Measurements from ENCODE around the gene SH2D6.
"Not testable (repeated sequence)": the region's sequence is repeated elsewhere in the genome, so short reads cannot be mapped to it uniquely, and the experiment has no call there.

SH2D6 gene

DNA sequence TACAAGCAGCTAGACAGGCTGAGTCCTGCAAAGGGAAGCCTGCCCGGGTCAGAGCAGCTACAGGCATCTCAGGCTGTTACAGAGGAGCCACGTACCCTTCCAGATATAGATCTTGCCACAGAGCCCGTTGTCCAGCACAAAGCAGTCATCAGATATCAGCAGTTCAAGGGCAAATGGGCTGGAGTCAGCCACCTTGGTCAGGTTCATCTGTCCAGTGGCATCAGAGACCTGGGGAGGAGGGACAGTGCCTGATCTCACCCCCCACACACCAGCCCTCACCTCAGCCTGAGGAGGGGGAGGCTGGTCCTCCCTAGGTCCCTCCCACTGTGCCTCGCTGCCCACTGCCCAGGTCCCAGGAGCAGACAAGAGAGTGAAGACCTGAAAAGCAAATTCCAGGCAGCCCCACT, 20.6 kb upstream of the SH2D6 start:
- DNase-seq (ENCODE audit: extremely low read depth in 1 of 2, low read depth in 1 of 2): no peak

DNA sequence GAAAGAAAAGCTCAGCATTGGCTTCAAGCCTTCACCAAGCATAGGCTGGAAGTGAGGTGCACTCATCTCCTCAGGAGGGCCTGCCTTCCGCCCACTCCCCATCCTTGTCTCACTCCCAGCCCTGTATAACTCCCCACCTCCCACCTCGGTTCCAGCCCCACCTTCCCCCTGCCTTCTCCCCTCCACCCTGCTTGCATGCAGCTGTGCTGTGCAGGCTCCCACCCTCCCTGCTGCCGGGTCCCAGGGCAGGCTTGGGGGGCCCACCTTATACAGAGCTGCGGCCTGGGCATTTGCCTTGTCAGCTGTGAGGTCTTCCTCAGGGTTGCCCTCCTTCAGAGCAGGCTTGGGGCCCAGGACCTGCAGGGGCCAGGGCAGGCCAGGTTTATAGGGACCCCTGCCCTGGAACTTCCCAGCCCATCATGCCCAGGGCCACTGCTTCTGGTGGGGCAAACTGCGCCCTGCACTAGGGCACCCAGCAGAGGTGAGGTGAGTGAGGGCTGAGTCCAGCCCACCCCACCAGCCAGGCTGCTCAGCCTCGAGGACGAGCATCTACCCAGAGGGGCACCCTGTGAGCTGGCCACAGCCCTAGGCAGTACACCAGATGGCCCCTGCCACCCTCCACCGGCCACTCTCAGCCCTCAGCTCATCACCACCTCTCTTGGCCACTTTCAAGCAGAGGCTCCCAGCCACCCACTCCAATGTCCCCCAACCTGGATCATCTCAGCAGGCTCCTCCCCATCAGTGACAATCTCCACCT, 19.9 kb upstream of the SH2D6 start:
- no peak for DNase-seq (ENCODE audit: extremely low read depth in 1 of 2, low read depth in 1 of 2)

DNA sequence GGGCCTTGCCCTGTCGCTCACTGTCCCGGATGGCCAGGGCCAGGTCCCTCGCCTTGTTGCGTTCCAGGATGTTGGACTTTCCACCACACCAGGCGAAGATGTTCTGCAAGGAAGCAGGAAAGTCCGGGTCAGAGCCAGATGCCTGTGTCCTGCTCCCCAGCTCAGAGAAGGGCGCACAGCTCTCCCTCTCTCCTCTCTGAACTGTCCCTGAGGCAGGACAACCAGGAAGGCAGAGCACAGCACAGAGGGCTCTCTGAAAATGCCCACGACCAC, 19.4 kb upstream of the SH2D6 start:
- no peak for DNase-seq (ENCODE audit: extremely low read depth in 1 of 2, low read depth in 1 of 2)

DNA sequence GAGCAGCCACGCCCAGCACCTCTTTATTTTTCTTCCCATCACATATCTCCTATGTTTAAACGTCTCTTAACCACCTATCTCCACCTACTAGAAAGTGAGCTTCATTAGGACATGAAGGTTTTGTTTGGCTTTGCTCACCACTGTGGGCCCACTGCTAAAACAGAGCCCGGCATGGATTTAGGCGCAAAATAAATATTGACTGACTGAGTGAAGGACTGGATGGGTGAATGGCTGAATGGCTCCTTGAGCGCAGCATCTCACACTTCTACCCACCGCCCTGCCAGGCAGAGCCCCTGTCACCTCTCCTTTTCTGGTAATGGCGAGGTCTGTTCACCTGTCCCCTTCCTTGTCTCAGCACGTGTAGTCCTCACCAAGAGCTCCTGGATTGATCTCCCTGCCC, 18.5 kb upstream of the SH2D6 start:
- no peak for DNase-seq (ENCODE audit: extremely low read depth in 1 of 2, low read depth in 1 of 2)

DNA sequence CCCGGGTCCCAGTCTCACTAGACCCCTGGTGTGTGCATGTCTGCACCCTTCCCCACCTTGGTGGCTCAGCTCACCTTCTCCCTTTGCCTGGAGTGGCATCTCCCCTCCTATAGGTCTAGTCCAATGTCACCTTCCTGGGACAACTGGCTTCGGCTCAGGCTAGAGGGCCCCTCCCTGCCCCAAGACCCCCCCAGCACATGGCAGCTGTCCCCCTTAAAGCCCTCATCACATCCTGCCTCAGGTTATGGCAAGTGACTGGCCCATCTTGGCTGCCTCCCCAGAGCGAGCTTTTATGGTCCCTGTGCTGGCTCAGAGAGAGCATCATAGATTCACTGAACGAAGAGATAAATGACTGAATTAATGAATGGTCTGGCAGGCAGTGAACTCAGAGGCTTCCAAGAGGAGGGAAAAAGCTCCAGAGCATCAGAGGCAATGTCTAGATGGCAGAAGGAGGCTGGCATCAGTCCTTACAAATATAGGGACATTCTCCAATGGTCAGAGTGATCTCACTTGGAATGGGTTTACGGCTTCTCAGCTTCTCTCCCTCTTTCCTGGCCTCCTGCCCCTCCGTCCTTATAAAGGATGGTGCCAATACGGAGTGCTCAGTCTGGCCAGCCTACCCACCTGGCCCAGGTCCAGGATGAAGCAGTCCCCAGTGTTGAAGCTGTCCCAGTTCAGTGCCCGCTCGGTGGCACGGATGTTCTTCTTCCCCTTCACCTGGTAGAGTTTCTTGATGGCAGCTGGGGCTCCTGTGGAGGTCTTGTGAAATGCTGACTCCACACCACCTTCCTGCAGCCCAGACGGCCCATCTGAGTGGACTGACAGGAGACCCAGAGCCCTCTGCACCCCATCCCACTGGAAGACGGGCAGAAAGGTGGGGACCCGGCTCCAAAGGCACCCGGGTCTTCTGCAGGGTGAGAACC, 17.7 kb upstream of the SH2D6 start:
- no peak for DNase-seq (ENCODE audit: extremely low read depth in 1 of 2, low read depth in 1 of 2)

DNA sequence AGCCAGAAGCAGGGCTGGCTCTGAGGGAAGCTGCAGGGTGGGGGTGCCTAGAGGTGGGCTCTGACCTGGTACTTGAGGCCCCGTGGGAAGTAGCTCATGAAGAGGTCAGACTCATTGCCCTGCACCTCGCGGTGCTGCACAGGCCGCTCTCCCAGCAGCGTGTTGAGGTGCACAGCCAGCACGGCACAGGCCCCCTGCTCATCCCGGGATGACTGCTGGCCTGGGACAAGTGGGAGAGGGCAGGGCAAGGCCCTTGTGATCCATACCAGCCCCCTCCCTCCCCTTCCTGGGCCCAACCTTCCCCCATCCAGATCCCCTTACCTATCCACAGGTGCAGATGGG, 17.1 kb upstream of the SH2D6 start:
- no peak for DNase-seq (ENCODE audit: extremely low read depth in 1 of 2, low read depth in 1 of 2)

DNA sequence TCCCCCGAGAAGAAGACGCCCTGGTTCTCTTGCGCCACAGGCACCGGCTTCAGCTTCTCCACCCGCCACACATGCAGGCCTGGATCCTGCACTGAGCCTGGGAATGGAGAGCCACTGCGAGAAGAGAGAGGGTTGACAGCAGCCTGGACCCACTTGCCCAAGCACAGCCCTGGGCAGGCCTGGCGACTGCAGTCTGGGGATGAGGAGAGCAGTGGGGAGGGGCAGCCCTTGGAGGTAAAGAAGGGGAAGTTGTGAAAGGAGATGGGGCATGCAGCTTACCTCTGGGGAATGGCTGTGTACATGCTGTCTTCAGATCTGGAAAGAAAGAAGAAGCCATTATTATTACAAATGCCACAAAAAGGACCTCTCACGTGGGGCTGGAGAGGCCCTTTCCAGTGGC, 16.7 kb upstream of the SH2D6 start:
- no peak for DNase-seq (ENCODE audit: extremely low read depth in 1 of 2, low read depth in 1 of 2)

DNA sequence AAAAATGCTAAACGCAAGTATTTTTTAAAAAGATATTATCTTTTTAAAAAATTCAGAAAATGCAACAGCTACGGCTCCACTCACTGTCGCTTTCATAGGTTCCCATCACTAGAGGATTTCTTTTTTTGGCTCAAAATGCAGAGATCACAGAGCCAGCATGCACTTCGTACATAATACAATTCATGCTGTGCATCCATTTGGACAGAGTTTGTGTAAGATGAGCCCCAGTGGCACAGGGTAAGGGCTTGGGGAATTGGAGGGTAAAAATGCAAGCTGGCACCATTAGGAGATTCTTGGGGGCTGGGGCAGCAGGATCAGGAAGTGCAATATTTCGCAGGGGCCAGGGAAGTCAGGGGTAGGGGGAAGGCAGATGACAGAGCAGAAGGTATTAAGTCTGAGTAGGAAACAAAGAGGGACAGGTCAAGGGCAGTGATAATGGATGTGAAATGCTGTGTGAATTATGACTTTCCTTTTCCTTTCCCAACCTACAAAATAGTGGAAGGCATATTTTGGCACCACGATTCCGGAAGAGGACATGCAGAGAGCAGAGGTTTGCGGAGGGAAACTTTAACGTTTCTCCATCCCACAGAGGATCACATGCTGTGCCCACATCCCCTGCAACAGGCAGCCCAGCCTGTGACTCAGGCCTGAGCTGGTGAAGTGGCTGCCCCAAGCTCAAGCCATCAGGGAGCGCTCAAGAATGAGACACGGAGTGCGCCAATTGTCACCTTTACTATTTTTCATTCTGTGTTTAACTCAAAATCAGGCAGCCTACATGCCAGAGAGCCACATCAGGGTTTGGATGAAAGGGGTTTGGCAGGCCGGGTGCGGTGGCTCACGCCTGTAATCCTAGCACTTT, 13.1 kb upstream of the SH2D6 start:
- DNase-seq (ENCODE audit: extremely low read depth in 1 of 2, low read depth in 1 of 2): peak; percentile 55 to 70

DNA sequence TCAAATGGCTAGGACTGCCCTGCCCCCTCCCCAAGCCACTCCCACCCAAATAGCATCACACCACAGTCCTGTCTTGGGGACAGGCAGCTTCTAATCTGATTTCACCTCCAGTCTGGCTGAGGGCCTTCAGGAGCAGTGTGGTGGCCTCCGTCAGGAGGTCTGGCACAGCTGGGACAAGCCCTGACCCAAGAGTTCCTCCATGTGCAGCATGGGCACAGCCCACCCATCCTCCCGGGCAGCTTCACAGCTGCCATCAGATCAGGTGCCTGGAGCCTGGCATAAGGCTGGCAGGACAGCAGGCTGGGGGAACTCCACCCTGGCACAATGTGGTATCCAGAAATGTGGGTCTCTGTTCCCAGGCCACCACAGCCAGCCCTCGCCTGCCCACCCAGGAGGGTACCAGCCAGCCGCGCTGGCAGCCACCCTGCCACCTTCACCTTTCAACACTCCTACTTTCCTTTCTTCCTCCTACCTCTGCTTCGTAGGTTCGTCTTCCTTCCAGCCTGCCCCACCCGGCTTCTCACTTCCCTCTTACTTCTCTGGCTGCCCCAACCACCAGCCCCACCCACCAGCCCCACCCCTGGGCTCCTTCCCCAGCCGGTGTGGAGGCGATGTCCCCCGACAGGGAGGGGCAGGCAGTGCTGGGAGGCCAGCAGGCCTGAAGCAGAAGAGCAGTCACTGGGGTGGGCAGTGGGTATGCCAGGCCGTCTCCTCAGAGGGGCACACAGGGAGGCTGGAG, 8.5 kb upstream of the SH2D6 start, which contains the start of gene CAPG:
TSS of gene CAPG (minus strand) at position 522 of the 739 bp plus-strand sequence. CDS start 8,221 bp downstream, outside the sequence.
- DNase-seq (ENCODE audit: extremely low read depth in 1 of 2, low read depth in 1 of 2): peak in 1 of 2 donors; percentile 26

DNA sequence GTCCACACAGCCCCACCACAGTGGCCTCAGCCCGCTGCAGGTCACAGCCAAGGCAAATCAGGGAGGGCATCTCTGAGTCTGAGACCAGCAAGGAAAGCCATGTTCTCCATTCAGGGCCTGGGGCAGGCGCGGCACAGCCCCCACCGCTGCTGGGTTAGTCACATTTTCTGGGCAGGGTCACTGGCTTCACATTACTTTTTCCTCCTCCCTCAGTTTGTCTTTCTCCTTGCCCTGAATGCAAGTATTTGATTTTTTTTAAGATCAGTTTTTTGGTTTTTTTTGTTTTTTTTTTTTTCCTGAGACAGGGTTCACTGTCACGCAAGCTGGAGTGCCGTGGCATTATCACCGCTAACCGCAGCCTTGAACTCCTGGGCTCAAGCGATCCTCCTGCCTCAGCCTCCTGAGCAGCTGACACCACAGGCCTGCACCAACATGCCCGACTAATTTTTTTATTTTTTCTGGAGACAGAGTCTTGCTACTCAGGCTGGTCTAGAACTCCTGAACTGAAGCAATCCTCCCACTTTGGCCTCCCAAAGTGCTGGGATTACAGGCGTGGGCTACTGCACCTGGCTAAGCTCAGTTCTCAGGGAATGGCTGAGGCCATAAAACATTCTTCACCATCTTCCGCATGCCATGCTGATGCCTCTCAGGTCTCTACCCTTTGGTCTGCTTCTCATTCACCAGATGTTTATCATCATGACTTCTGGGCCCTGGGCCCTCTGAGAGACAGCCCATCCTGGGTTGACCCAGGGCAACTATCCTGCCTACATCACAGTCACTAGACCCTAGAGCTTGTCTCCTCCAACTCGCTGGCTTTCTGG, 7.7 kb upstream of the SH2D6 start:
- DNase-seq (ENCODE audit: extremely low read depth in 1 of 2, low read depth in 1 of 2): no peak

DNA sequence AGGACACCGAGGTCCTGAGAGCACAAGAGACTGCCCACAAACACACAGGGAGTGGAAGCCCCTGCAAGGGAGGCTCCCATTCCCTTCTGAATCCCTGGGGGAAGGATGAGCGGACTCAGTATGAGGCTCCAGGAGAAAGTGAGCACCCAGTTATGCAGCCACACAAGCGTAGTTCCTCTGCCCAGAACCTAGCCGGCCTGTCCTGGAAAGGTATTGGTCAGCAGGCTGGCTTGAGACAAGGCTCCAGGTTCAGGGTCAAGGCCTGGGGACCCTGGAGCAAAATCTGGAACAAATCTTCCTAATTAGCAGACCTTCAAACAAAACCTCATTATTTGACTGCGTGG, 7.1 kb upstream of the SH2D6 start:
- DNase-seq (ENCODE audit: extremely low read depth in 1 of 2, low read depth in 1 of 2): no peak

DNA sequence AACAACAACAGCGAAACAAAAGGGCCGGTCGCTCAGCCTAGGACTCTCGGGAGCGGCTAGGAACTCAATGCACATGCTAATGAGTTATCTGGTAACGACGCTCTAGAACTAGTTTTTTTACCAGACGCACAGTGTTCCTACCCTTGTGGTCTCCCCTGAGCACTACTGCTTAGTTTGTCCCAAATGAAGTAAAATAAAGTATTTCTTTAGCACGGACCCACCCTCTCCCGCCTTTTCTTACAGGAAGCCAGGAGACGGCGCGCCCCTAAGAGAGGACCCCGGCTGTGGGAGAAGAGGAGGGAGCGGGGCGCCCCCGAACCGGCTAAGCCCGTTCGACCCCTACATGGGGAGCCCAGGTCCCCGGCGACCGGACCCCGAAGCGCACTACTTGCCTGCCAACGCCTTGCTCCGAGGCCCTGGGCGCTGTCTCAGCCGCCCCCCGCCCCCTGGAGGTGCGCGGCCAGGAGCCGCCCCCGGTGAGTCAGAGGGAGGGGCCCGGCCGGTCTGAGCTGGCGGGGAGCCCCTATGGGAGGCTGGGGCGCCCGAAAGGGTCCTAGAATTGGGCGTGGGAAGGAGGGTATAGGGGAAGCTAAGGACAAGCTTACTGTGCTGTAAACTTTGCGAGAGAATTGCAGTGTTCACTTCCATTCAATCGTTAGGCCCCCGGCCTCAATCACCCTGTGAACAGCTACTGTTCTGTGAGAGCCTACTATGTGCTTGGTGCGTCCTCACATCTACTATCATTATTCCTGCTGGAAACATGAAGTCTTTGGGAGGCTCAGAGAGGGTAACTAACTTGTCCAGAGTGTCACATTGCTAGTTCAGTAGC, 4.7 kb upstream of the SH2D6 start:
- peak in 1 of 2 donors; percentile 39 for DNase-seq (ENCODE audit: extremely low read depth in 1 of 2, low read depth in 1 of 2)

DNA sequence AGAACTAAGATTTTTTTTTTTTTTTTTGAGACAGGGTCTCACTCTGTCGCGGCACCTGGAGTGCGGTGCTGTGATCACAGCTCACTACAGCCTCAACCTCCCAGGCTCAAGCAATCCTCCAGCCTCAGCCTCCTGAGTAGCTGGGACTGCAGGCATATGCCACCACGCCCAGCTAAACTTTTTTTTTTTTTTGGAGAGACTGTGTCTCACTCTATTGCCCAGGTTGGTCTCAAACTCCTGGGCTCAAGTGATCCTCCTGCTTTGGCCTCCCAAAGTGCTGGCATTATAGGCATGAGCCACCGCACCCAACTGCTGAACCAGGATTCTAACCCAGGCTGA, 4.1 kb upstream of the SH2D6 start:
- DNase-seq (ENCODE audit: extremely low read depth in 1 of 2, low read depth in 1 of 2): not testable (repeated sequence)

DNA sequence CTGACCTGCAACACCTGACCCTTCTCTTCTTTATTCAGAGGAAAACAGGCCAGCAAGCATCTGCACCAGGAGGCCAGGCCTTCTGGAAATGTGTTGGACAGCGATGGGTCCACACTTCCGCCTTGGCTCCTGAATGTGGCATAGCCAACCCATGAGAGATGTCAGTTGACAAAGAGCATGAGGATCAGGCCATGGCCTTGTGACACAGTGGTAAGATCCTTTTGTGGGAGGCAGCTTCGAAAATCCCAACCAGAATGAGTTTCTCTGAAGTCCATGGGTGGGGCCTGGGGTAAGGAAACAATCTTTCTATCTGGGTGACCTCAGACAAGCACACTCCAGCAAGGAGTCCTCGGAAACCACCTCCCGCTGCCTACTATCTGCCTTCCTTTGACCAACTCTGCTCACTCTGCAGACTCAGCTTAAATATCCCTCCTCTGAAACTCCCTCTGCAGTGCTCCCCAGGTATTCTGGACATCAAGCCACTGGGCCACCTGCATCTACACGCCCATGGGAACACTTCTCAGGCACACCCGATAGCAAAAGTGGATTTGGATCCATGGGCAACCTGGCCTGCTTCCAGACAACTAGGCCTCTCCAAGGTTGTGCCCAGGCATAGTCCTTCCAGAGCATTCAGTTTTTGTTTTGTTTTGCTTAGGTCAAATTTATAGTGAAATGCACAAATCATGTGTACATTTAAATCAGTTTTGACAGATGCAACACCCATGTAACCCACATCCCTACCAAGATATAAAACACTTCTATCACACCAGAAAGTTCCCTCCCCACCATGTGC, 3.6 kb upstream of the SH2D6 start:
- DNase-seq (ENCODE audit: extremely low read depth in 1 of 2, low read depth in 1 of 2): no peak

DNA sequence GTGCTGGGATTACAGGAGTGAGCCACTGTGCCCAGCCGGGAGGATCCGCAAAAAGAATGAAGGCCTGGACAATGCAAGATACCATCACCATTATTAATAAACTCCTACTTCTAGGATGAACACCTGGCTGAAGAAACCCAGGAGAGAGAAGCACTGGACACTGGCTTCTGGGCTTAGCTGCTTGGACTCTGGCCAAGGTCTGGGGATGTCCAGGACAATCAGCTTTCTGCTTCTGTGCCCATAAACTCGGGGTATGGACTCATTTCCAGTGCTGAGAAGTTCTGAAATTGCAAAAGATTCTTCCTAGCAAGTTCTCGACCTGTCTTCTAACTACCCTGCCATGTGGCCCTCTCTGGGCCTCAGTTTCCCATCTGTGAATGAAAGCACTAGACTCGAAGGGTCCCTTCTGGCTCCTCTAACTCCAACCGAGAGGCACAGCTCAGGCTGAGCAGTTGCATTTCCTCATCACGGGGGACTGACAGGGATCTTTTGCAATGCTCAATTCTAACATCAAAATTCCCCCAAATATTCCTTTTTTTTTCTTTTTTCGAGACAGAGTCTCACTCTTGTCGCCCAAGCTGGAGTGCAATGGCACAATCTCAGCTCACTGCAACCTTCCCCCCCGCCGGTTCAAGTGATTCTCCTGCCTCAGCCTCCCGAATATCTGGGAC, 2.4 kb upstream of the SH2D6 start:
- DNase-seq (ENCODE audit: extremely low read depth in 1 of 2, low read depth in 1 of 2): no peak

DNA sequence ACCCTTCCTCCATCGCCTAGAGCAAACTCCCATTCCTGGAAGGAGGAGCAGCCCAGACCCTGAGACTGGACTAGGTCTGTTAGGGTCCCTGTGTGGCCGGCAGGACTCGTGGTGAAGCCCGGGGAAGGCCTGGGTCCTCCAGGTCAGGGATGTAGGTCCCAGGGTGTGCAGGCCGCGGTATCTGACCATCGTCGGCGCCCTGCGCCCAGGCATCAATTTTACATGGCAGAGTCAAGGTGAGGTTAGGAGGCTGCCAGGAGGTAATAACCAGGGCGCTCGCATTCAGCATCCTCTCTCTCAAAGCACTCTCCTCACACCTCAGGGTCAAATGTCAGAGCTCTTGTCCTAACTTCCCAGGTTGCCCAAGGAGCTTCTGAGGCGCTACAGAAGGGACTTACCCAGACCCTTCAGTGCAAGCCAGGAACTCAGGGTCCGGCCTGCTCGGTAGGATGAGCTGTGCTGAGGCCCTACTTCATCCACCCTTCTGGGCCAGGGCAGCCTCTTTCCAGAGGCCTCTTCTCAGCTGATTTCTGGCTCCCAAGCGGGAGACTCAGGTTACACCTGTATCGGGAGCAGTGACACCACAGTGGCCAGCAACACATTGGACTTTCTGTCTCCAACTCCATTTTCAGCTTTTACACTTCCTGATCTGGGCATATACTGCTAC, 628 bp downstream of the SH2D6 start:
- DNase-seq (ENCODE audit: extremely low read depth in 1 of 2, low read depth in 1 of 2): no peak

DNA sequence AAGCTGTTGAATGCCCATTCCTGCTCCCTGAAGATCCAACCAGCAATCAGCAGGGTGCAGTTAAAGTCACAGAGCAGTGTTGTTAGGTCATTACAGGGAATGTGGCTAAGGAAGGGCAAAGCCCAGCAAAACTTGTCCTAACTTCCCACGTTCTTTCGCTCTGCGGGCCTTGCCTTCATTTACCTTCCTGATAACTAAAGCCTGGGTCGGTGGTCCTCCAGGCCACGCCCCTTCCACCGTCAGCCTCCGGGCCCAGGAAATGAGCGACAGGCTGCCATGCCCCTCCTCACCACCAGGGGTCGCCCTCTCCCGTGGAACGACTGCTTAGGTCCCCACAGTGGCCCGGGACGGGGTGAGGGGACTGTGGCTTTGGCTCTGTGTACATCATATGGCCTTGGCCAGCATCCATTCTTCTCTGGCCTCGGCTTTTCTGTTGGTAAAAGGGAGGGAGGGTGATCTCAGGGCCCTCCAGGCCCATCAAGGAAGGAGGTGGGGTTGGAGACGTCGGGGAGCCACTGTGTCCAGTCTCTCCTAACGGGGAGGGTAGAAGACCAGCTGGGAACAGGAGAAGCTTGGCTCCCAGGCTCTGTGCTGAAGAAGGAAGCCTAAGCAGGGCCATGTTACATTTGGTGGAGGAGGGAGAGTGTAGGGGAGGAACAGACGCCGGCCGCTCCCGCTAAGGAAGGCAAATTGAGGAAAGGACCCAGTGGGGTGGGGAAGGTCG, 2.2 kb downstream of the SH2D6 start:
- peak; percentile 70 to 82 for DNase-seq (ENCODE audit: extremely low read depth in 1 of 2, low read depth in 1 of 2)

All from stimulated activated CD8-positive, alpha-beta memory T cell treated with anti-CD3 and anti-CD28 coated beads, Interleukin-7, amount 100 ng/mL, for 48 hours (primary cell).